Measurements from ENCODE around the gene CACNA2D3.

The CACNA2D3 gene

GRCh38 chr3:54223063-54223462 is 100.7 kb downstream of the CACNA2D3 start:
- no peak for DNase-seq

GRCh38 chr3:54225841-54226528 is 103.6 kb downstream of the CACNA2D3 start:
- no peak for DNase-seq

DNA sequence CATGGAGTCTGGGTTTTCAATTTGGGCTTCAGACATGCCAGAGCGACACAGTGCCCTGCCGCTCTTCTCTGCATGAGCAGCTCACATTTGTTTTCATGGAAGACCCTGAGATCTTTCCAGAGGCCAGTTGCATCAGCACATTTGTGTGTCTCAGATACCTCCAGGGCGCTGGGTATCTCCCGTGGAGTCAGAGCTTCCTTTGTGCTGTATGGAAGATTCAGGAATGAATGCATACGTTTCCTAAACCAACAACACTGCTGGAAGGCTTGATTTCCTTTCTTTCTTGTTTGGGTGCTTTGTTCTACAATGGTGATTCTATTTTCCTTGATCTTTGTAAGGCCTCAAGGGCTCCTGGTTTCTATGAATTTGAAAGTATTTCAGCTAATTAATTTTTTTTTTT is 106.5 kb downstream of the CACNA2D3 start:
- no peak for DNase-seq

GRCh38 chr3:54232618-54233017 is 110.3 kb downstream of the CACNA2D3 start:
- no peak for DNase-seq

DNA sequence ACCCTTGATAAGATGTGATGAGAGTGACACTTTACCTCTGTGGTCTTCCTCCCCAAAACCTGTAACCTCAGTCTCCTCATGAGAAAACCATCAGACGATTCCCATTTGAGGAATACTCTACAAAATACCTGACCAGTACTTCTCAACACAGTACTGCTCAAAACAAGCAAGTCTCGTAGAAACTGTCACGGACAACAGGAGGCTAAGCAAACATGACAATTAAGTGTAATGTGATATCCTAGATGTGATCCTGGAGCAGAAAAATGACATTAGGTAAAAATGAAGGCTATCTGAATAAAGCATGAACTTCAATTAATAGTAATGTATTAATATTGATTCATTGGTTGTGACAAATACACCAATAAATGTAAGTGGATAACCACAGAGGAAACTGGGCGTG is 113.6 kb downstream of the CACNA2D3 start:
- no peak for DNase-seq

DNA sequence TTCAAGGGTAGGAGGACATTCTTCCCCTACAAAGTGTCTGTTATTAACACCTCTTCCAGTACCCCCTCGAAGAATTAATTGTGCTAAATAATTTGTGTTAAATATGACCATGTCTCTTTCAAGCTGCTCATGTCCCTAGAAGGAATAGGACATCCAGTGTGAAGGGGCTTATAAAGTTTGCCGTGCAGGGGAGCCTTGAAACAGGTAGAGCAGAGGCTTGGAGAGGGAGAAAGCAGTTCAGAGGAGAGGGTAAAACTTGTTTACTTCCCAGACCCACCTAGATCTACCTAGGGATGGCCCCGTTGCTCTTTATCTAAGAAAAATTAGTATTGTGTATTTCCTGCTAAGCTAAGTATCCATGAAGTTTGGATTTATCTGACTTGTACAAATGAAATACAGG is 114.8 kb downstream of the CACNA2D3 start:
- no peak for DNase-seq

DNA sequence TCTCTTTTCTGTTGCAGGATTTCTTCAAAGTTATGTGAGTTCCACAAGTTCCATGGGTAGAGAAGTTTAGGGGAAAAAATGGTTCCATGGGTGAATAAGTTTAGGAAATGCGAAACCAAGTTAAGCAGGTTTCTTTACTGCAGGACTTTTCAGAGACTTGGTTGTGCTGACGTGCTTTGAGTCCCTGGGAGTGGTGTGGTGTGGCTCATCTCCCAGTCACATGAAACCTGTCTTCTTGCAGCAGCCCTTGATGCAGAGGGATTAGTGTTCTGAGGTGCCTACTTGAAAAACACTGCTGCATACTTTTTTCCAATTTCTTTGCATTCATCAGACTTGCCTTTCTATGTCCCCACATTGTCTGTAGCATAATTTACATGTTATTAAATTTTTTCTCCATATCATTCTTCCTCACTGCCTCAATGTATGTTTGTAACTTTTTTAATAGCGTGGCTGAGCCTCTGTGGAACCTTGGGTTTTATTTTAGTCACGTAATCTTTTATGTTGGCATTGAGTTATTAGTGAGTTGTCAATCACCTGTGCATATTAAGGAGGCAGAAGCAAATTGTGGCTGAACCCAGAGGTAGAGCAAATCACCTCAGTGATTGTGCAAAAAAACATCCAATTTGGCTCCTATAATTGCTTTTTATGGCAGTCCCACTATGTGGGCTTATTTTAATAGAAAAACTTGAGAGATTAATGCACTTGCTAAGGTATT is 115.6 kb downstream of the CACNA2D3 start:
- DNase-seq = no peak

- DNase-seq = no peak
These were observed 118.0 kb downstream of the CACNA2D3 start for GRCh38 chr3:54240309-54240708.

DNA sequence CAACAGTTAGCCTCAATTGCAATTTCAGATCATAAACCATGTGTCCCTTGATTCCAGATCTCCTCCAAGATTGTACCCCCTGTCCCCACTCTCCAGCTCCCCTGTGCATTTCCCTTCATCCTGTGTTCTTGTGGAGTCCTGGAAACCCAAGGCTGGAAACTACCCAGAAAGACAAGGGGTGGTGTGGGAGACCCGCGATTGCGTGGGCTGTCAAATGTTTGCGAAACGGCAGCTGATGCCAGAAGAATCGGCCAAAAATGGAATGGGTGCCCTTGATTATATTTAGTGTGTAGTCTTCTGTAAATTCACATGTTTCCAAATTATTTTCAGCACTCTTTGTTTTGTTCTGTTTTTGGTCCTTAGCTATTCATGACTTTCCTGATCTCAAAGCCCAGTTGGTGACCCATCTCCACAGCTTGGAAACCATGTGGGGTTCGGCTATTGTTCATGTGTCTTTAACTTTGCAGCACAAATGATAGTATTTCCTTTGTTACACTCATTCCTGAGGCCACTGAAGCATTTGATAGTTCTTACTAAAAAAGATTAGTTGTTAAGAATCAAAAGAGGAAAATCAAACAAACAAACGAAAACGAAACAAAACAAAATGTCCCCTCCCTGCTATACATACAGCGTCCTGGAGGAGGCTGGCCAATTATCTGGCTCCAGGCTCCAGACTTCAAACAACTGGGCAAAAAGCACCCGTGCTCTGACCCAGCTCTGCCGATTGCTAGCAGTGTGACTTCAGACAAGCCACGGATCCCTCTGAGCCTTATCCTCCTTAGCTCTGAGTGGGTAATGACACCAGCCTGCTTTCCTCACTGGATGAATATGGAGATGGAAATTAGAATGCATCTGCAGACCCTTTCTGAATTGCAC is 120.9 kb downstream of the CACNA2D3 start:
- DNase-seq = no peak

DNA sequence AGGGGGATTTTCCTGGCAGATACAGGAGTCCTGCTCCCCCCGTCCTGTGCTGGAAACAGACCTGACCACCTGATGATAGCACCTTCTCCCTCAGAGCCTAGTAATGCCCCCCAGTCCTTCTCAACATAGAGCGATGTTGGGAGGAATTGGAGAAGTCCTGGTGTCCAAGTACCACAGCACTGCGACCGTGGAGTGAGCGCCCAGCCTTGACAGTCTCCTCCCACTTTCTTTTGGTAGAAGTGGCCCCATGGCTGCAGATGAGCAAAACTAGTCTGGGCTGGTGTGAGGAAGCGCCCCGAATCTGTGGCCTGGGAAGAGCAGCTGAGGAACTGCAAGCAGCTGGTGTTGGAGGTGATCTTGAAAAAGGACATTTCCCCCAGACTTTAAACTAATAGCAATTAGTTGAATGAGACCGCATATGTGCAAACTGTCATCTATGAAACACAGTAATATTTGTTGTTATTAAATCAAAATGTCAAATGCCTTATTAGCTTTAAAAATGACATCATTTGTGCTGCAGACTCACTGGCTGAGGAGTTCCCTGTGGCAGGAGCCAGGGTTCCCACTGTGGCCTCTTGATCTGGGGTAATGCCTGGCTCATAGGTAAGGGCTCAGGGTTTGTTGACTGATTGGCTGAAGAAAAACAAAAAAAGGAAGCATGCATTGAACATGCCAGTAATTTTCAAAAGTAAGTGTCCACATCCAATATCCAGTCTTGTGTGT is 121.8 kb downstream of the CACNA2D3 start:
- DNase-seq = no peak

GRCh38 chr3:54251705-54252104 is 129.4 kb downstream of the CACNA2D3 start:
- no peak for DNase-seq

- no peak for DNase-seq
These were observed 134.9 kb downstream of the CACNA2D3 start for GRCh38 chr3:54257125-54257720.

- no peak for DNase-seq
These were observed 137.3 kb downstream of the CACNA2D3 start for GRCh38 chr3:54259636-54260035.

GRCh38 chr3:54261141-54261540 is 138.8 kb downstream of the CACNA2D3 start:
- DNase-seq = no peak

GRCh38 chr3:54262541-54262940 is 140.2 kb downstream of the CACNA2D3 start:
- DNase-seq = no peak

DNA sequence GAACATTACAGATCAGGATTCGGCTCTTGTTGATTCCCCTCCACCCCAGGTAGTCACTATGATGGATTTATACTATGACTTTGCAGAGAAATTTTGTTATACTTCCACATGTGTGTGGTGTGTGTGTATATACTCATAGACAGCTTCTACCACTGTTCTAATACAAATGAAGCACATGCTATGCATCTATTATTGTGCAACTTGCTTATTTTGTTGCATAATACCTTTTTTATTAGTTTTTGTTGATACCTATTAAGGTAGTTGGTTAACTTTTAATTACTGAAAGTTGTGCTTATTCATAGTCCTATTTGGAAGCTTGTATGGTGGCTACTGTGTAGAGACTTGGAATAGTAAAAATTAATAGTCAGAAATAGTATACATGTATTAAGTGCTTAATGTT is 140.6 kb downstream of the CACNA2D3 start:
- no peak for DNase-seq

DNA sequence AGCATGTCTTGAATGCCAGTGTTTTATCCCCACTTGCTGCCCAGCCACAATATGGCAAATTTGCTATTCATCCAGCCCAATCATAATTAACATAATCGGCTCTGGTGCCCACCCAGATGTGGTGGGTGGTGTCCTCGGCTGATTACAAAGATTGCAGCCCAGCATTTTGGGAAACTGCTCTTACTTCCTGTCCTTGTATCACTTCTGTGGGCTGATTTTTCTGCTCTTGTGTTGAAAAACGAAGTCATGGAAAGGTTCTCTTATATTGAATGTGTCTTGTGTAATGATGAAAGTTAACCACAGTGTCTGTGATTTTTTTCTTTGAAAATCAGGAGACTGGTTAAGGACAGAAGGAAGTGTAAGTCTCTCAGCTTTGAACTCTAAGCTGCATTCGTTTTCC is 141.7 kb downstream of the CACNA2D3 start:
- no peak for DNase-seq

- DNase-seq = no peak
These were observed 148.6 kb downstream of the CACNA2D3 start for GRCh38 chr3:54270816-54271526.

DNA sequence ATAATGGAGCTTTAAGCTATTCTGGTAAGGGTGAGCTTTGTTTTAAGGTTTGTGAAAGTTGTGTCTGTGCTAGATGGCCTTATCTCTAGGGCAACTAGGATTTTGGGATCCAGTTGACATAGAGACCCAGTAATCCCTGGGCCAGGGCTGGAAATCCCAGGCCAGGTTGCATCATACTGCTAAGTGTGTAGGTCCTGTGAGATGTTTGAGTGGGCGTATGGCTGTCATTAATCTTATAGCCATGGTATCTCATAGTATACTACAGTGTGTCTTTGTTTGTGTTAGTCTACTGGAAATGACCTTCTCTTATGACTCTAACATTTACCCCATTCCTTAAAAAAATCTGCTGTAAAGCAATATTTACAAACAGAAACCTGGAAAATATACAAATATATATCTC is 151.4 kb downstream of the CACNA2D3 start:
- DNase-seq = no peak

GRCh38 chr3:54274607-54275006 is 152.3 kb downstream of the CACNA2D3 start:
- no peak for DNase-seq

DNA sequence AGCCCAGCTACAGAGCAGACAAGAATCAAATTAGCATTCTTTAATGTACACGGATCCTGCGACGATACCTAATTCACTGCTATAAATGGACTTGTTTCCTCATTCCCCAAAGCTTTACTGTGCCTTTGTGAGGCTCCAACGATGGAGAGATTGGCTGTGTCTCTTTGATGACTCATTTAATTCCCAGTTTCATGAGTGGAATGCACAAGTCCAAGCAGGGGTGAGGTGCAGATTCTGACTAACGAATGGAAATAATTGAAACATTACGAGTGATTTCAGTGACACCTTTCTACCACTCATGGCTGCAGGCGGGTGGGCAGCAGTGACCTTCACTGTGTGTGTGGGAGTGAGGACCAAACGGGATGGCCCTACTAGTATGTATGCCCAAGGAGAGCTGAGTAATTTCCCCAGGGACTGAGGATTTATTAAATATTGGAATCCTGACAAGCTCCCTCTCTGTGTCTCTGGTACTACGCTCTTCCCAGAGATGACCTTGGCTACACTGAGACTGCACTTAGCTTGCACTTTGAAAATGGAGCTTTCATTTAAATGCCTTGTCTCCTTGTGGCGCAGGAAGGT is 156.7 kb downstream of the CACNA2D3 start:
- no peak for DNase-seq

- no peak for DNase-seq
These were observed 161.1 kb downstream of the CACNA2D3 start for GRCh38 chr3:54283470-54283869.

Data from activated CD4-positive, alpha-beta T cell treated with anti-CD3 and anti-CD28 coated beads, Interleukin-10, Interleukin-2, amounts not matched to agents 100 ng/mL and 50 ng/mL, durations not matched to agents 16 hours and 8 hours (primary cell).